Loucy (cell line): ENCODE data around the gene HNRNPF.

Experiments used
- CTCF ChIP-seq: fragments of 200-600 bp; sonication (generic); conservative IDR thresholded peaks from 2 replicates; pipeline ENCODE4 v1.5.1; 2014; ENCODE audit warnings: mild to moderate bottlenecking, antibody characterized with exemption, low read length
- EZH2phosphoT487 ChIP-seq: fragments of 200-600 bp; IDR thresholded peaks from 2 replicates; pipeline ENCODE4 v1.6.1; 2018; ENCODE audit warnings: antibody characterized with exemption, mild to moderate bottlenecking, moderate library complexity, borderline replicate concordance

- TF ChIP-seq CTCF (no peak), EZH2phosphoT487 (no peak)
These were observed 61.0 kb downstream of the HNRNPF start for GRCh38 chr10:43347997-43348396.
